ENCODE measurements around the gene OTULIN.
A peak's percentile ranks its signal among the peaks of the same experiment; 100 is the strongest.

The OTULIN gene
- total RNA-seq: 123 to 142 reads per million in 2 donors

DNA sequence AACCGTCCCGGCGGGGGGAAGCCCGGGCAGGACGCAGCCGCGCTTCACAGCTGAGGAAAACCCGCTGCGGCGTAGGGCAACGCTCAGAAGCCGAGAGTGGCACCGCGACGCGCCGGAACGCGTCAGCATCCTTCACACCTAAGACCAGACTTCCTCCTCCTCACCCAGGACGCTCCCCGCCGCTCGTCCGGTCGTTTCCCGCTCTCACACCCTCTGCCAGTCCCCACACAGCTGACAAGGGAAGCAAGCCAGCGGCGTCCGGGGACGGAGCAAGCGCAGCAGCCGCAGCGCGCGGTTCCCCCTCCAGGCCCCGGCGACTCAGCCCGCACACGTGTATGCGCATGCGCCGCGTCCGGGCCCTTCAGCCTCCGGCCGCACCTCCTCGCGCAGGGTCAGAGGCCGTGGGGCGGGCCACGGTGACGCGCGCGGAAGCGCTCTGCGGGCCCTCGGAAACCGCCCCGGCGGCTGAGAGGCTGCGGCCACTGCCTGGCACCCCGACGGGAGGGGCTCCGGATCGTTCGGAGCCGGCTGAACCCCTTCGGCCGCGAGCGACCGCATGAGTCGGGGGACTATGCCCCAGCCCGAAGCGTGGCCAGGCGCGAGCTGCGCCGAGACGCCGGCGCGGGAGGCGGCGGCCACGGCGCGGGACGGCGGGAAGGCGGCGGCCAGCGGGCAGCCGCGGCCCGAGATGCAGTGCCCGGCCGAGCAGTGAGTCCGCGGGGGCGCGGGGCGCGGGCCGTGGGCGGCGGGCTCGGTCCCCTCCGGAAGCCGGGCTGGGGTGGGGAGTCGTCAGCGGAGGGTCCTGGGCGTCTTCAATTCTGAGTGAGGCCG lies at the start of gene OTULIN:
OTULIN (plus strand) TSS at position 449 of the 831 bp plus-strand sequence; CDS start at position 557, 108 bp downstream.
- peak; percentile 68 to 95 (median 78) for DNase-seq

DNA sequence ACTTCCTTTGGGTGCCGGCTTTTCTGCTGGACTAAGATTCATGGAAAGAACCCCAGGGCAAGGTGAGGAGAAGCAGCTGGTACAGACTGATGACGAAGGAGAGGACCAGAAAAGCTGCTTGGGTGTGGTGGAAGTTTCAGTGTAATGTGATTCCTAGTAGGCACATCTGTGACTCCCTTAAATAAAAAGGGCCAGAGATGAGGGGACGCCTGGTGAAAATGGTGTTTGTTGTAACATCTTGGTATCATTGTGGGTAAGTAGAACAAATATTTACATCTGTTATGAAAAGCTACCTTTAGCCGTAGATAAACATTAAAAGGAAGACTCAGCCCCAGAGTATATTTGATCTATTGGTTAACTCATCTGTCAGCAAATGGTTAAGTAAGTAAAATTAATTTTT lies 49.2 kb upstream of the OTULIN start:
- no peak for DNase-seq

DNA sequence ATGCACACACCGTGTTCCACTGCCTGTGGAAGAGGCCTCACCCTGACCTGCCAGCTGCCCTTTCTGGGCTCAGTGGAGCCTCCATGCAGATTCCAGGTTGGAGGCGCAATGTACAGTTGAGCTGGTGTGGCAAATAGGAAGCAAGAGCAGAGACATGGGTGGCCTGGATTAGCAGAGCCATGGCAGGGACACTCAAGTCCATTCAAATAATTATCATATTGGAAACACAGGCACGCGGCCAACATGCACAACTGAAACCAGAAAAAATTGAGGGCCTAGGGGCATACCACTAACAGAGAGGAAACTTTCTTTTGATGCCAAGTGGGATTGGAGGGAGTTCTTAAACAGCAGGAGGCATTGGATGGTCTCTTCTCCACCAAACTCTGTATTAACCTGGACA lies 47.1 kb upstream of the OTULIN start:
- no peak for DNase-seq

DNA sequence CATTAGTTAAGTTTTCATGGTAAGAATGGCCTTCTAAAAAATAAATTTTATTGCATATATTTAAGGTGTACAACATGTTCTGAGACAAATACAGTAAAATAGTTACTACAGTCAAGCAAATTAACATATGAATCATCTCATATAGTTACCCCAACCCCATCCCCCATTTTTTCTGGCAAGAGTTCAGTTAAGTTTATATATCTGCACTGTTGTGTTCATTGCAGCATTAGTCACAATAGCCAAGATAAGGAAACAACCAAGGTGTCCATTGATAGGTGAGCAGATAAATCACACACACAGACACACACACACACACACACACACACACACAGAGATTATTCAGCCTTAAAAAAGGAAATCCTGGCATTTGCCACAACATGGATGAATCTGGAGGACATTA lies 37.2 kb upstream of the OTULIN start:
- DNase-seq: no peak

DNA sequence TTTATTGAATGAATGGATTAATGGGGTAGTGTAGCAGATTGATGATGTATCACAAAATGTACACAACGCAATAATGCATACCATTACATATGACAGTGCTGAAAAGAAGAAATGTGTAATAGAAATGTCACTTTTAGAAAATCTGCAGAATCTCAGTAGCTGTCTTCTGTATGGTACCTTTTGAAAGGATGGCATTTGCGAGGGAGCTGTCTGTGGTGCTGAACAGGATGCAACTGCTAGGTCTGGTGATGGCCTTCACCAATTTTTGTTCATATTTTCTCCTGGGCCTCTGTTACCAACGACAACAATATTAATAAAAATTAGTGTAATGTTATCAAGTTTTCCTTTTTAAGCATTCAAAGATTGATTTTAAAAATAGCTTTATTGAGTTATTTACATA lies 36.2 kb upstream of the OTULIN start:
- peak in 3 of 5 experiments; percentile 22 to 72 (median 29) for DNase-seq

DNA sequence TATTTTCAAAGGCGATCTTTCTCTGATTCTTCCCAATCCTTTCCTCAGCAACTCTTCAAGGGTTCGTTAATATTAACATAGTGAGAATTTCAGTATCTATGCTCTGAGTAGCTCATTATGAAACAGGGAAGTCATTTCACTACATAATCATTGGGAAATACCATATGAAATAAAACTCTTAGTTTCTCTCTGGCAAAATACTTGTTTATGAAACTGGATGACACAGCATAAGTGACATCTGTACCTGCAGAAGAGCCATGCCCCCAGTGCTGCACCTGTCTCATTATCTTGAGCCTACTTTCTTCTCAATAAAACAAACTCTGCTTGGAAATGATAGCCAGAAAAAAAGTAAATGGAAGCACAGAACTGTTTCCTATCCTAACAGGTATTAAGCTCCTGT lies 33.8 kb upstream of the OTULIN start:
- DNase-seq: no peak

DNA sequence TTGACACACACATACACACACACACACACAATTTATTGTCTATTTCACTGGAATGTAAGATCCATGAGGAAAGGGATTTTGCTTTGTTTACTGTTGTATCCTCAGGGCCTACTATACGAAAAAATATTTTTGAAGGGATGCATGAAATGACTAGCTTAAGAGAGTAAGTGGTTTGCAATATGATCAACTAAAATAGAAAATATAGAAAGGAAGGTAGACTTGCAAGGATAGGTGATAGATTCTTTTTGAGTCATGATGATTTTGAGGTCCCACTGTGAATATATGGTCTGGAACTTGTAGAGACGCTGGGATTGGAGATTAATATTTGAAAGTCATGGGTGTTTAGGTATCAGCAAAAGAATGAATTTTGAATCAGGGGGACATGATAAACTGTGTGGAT lies 28.9 kb upstream of the OTULIN start:
- DNase-seq: peak in 1 of 5 experiments; percentile 6

DNA sequence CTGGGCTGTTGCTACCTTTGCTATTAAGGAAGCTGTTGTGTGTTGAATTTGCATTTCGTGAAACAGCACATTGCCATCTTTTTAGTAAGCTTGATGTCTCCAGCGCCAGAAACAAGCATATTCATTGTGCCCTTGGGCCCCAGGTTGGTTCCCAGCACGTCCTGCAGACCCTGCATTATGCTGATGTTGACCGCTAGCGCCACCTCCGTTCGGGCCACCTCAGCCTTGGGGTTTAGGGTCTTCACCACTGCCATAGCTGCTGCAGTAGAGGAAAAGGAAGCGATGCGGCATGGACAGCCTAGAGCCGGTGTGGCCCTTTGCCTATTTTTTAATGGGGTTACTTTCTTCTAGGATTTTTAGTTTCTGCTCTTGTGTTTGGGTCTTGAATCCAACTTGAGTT lies 23.8 kb upstream of the OTULIN start:
- no peak for DNase-seq

DNA sequence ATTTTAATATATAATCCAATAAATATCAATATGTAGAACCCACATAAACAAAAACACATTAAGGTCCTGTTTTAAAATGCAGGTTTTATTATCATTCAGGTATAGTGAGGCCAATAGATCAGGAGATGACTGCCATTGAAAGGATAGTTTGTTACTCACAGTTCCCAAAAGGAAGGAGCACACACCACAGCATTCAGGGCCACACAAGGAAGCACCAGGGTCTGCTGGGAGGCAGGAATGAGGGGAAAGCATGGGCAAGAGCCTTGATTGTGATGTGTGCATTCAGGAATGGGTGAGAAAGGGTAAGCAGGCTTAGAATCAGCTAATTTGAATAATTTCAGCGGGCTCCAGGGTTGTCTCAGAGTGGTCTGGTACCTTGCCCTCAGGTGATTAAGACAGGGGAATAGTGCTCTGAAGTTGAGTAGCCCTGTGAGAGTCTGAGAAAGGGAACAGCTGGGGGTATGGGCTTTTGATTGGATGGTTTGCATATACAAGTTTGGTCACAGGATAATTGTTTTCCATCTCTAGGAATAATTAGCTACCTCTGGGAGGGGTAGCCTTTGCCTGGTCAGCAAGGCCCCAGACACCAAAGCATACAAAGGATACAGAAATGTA lies 19.8 kb upstream of the OTULIN start:
- DNase-seq: no peak

DNA sequence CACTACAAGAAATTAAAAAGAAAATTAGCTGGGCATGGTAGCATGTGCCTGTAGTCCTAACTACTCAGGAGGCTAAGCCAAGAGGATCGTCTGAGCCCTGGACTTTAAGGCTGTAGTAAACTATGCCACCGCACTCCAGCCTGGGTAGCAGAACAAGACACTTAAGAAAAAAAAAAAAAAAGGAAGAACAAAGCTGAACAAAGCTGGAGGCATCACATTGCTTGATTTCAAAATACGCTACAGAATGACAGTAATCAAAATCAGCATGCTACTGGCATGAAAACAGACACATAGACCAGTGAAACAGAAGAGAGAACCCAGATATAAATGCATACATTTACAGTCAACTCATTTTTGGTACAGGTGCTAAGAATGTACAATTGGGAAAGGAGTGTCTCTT lies 14.5 kb upstream of the OTULIN start:
- no peak for DNase-seq

DNA sequence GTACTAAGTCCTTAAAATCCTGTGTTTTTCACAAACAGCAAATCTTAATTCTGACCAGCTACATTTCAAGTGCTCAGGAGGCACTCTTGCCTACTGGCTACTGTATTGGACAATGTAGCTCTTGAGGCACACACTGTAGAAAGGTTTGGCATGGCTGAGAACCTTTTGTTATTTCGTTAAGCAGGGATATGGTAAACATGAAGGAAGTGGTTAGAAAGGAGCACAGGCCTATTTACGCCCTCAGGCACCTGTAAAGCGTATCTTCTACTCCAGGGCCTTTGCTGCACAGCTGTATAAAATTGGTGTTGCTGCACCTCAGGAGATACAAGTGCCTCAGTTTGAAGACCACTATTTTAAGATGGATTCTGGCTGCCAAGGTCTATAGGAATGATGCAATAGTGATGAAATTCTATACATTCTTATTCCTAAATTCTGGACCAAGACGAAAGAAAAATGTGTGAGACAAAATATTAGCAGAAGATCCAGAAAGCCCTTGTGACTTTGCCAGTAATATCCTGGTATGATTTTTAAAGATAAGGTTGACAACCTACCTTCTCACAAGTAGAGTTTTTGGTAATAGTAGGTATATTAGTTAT lies 9.3 kb upstream of the OTULIN start:
- peak in 1 of 5 experiments; percentile 39 for DNase-seq

DNA sequence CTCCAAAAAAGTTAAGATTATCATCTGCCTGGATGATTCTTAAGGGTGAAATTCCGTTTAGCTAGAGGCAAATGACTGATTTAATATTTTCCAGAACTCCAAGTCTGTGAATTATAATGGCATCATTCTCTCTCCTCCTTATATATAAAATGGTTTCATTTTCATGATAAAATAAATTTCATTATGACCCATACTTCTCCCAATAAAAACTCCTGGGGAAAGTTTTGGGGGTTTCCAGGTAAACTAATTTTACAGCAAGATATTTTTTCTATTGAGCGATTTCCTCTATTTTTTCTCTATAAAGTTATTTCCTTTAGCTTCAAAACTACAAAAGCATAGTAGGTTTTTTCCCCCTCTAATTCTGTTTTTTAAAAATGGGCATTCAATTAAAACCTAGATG lies 7.6 kb upstream of the OTULIN start:
- DNase-seq: no peak

DNA sequence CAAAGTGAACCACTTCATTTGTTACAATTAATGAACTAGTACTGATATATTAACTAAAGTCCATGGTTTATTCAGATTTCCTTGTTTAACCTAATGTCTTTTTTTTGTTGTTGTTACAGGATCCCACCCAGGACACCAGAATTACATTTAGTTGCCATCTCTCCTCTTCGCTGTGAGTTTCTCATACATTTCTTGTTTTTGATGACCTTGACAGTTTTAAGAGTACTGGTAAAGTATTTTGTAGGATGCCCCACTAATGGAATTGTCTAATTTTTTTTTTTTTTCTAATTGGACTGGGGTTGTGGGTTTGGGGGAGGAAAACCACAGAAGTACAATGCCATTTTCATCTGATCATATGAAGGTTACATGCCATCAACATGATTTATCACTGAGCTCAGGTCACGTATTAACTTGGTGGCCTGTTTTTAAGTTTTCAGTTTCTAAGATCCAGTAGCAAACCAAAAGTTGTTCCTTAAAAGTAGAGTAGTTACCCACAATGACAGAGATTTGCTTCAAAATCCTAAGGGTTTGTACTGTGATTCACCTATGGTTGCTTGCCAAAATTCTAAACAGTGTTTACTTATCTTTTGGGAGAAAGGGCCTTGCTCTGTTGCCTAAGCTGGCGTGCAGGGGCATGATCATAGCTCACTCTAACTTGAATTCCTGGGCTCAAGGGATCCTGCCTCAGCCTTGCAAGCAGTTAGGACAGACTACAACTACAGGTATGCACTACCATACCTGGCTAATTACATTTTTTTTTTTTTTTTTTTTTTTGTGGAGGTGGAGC lies 4.5 kb upstream of the OTULIN start:
- no peak for DNase-seq

DNA sequence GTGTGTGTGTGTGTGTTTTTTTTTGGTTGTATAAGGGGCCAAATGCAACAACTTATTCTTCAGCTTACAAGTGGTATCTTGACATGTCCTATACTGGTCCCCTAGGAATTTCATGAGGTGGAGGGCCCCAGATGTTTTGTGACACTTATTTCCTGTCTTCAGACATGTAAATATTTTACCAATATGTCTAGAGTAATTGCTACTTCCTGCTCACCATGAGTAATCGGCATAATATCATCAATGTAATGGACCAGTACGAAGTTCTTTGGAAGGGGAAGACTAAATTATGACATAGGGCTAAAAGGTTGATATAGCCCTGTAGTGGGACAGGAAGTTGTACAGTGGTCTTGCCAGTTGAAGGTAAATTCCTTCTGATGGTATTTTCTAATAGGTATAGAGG lies 3.7 kb upstream of the OTULIN start:
- no peak for DNase-seq

DNA sequence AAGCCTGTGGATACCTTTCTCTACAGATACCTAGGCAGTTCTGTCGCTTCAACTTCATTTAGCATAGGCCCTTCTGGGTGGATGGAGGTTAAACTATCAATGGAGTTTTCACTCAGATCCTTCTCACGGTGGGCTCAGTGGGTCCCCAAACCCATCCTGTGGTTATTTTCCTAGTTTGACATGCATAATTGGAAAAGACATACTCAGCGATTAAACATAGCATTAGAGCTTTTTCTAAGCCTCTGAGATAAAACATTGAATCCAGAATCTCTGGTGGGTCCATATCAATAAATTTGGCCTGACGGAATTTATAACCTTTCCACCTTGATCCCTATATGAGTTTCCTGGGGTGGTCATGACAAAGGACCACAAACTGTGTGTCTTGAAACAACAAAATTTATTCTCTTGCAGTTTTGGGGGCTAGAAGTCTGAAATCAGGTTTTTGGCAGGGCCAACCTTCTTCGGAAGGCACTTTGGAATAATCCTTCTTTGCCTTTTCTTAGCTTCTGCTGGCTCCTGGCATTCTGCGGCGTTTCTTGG lies 1.7 kb upstream of the OTULIN start:
- DNase-seq: no peak

DNA sequence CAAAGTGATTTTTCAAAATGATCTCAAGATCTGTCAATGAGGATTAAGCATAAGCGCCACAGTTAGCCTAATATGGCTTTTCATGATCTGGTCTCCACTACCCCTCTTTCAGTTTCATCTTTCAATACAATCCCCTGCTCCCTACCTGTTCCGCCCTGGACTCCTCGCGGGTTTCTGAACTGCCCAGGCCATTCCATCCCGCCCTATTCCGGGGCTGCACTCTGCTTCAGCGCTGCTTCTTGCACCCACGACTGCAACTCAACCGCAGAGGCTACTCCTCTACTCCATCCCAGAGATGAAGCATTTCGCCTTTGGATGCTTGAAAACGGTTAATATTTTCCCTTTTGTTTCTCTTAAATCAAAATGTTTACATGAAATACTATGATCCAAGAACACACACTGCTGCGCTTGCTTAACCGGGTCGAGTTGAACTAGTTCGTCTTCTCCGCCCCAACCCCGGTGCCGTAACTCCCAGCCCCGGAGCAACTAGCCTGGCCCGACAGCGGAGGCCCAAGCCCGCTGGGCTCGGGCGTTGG lies 716 bp upstream of the OTULIN start:
- DNase-seq: peak in 1 of 5 experiments; percentile 39

DNA sequence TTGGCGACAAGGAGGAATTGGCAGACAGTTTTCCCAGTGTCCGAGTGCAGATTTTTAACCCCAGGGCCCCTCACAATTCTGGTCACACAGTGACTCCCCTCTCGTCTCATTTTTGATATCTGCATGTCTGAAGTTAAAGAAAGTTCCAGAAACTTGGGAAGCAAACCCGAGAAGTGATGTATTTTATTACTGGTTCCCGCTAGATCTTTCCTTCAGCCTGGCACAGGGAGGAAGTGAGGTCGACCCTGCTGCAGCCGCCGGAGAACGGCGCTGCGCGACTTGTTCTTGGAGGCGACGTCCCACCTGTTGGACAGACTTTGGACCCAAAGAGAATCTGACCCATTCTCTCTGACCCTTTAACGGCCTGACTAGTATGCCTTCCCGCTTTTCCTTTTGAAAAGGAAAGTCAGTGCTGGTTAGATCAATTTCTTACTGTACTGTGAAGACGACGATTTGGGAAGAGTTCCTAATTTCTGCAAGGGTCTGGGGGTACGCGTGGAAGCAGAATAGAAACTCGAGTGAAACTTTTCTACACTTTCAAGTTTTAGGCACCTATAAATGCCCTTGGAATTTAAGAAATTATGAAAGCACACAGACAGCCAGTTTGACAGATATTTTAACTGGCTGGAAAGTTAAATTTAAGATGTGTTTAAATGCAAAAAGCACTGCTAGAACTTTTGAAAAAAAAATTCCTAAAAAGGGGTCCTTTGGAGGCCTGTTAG lies 744 bp downstream of the OTULIN start:
- DNase-seq: peak in 1 of 5 experiments; percentile 39

DNA sequence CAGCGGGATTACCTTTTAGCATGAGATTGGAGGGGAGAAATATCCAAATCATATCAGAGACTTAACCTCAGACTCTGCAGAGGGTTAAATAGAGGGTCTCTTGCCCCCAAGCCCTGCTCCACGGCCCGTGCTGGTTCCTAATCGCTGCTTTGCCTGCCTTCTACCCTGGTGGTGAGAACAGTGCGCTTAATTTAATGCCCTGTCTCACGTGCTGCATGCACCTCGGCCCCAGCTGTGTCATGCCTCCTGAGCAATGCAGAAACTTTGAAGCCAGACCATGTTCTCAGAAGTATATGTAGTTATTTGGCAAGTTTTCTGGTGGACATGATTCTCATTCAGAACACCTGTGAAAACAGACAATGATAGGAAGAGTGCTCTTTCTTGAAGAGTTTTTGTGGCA lies 1.4 kb downstream of the OTULIN start:
- DNase-seq: peak in 4 of 5 experiments; percentile 35 to 79 (median 44)

DNA sequence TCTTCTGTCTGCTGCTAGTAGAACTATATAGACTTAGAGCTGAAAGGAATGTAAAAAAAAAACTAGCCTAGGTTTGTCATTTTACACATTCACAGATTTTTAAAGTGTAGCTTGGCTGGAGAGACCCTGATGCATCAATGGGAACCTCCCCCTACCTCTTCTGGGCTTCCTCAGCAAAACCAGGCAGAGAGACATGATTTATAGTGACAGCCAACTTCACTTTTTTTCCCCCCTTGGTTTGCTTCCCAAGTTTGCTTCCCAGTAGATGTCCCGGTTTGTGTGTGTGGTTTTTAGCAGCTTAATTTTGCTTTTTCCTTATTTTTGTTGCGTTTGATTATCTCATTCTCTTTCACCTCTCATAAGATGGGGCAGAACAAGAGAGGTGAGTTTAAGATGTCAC lies 1.8 kb downstream of the OTULIN start:
- no peak for DNase-seq

DNA sequence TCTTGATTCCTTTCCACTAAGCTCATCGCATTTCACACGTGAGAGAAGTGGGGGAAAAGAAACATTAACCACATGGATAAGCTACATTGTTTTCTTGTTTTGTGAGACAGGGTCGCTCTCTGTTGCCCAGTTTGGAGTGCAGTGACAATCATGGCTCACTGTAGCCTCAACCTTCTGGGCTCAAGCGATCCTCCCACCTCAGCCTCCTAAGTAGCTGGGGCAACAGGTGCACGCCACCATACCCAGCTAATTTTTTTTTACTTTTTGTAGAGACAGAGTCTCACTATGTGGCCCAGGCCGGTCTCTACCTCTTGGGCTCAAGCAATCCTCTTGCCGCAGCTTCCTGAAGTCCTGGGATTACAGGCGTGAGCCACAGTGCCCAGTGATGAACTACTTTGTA lies 2.8 kb downstream of the OTULIN start:
- DNase-seq: no peak

DNA sequence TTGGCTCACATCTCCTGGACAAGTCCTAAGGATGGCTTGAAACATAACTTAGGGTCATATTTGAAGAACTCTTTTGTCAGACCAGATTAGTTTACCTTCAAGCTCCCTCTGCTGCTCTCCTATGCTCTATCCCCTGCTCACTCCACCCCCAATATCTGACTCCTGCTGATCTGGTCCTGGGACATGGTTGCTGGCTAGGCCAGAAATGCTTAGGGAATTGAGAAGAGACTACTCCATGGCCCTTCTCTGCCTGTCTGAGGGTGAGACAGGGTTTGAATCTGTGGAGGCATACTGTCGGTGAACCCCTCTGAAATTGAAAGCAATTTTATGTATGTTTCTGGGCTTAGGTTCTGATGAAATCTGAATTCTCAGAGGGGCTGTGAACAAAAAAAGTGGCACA lies 3.3 kb downstream of the OTULIN start:
- no peak for DNase-seq

DNA sequence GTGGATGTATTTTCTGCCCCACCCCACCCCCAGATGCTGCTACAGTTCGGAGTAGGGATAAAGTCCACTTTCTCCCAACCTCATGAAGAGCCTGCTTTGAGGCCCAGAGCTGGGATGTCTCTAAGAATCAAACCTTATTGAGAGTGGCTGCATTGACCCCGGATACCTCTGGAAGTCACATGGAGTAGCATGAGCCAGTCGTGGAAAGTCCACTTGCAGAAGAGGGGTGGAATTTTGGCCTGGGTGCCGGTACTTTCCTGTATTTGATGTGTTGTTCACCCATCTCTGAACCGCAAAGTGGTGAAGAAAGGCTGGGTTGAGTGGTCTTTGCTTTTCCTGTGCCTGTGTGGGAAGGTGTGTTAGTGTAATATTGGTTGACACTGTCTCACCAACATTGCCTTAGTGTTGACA lies 3.7 kb downstream of the OTULIN start:
- DNase-seq: peak in 2 of 5 experiments; percentile 38 to 75

Data from T-helper 2 cell (primary cell).